Natural killer cell (primary cell): Measurements from ENCODE around the gene DEPDC1B. TPM values are rescaled to one million over a fixed set of nuclear protein-coding genes. Genes with fewer than 3 reads are reported as not detected.

Source experiments
- ATAC-seq, 3 donors: fragments of 150-1000 bp in 2 of 3; fragments of 200-7000 bp in 1 of 3; cut with Tn5 transposase; 1 replicate in 1 of 3; 2 replicates in 2 of 3; pipeline ENCODE4 v1.10.0; 2021; ENCODE audit warnings: mild to moderate bottlenecking in 2 of 3, moderate library complexity in 2 of 3
- DNase-seq, 2 donors: peaks; one replicate each; pipeline versions ENCODE4 v3.0.0 to v3.0.0-alpha.2; 2013 to 2021; ENCODE audit warnings: mixed read lengths in 1 of 2
- H3K27ac ChIP-seq: one replicate; pipeline ENCODE4 v1.5.1; 2013; ENCODE audit warnings: mild to moderate bottlenecking, low read length
- H3K27me3 ChIP-seq: one replicate; pipeline ENCODE4 v1.6.1; 2013; ENCODE audit warnings: low read length; ENCODE audit not compliant: control insufficient read depth, insufficient read depth
- H3K36me3 ChIP-seq: one replicate; pipeline ENCODE4 v1.6.1; 2013; ENCODE audit warnings: low read length; ENCODE audit not compliant: control insufficient read depth, insufficient read depth
- H3K4me1 ChIP-seq: one replicate; pipeline ENCODE4 v1.6.1; 2013; ENCODE audit warnings: low read length; ENCODE audit not compliant: control insufficient read depth, insufficient read depth
- H3K4me3 ChIP-seq: one replicate; pipeline ENCODE4 v1.5.1; 2013; ENCODE audit warnings: low read length
- H3K9me3 ChIP-seq: one replicate; pipeline ENCODE4 v1.6.1; 2013; ENCODE audit warnings: low read length; ENCODE audit not compliant: control insufficient read depth, insufficient read depth
- H3K27ac Mint-ChIP-seq, 2 donors: one replicate each; pipeline ENCODE4 v1.8.0; 2022; ENCODE audit warnings: mild to moderate bottlenecking in 2 of 2, mixed read lengths in 2 of 2, moderate library complexity in 1 of 2
- H3K27me3 Mint-ChIP-seq, 2 donors: one replicate each; pipeline ENCODE4 v1.8.0; 2022; ENCODE audit warnings: low read depth in 2 of 2, mixed read lengths in 2 of 2
- H3K36me3 Mint-ChIP-seq: one replicate; pipeline ENCODE4 v1.8.0; 2022; ENCODE audit warnings: mixed read lengths
- H3K4me1 Mint-ChIP-seq, 2 donors: one replicate each; pipeline ENCODE4 v1.8.0; 2022; ENCODE audit warnings: mixed read lengths in 2 of 2
- H3K4me3 Mint-ChIP-seq: one replicate; pipeline ENCODE4 v1.8.0; 2022; ENCODE audit warnings: mild to moderate bottlenecking, moderate library complexity, mixed read lengths
- H3K9me3 Mint-ChIP-seq, 2 donors: one replicate each; pipeline ENCODE4 v1.8.0; 2022; ENCODE audit warnings: mixed read lengths in 2 of 2
- WGBS: methylation state at CpG from one replicate; pipeline ENCODE4 v1.1.7; 2013; ENCODE audit warnings: missing lambda C conversion rate; ENCODE audit not compliant: insufficient coverage; 5-methylcytosine and 5-hydroxymethylcytosine counted together
- intact Hi-C: fragments of 100-400 bp; cut with micrococcal nuclease; formaldehyde crosslinking; loops from one replicate; pipeline ENCODE4 v1.14.2; 2022
- total RNA-seq, 4 donors: library from RNA; stranded (reverse); fragments of 120-200 nt in 1 of 4; gene quantifications; one replicate each; pipeline versions ENCODE4 v1.2.3 to v1.2.4, GENCODE V29; 2013 to 2022
- TF ChIP-seq, protein P1 (sequence below): fragments of 200-600 bp; IDR thresholded peaks from one replicate; pipeline ENCODE4 v1.8.0; 2022; ENCODE audit warnings: antibody characterized with exemption

Gene DEPDC1B, protein sequence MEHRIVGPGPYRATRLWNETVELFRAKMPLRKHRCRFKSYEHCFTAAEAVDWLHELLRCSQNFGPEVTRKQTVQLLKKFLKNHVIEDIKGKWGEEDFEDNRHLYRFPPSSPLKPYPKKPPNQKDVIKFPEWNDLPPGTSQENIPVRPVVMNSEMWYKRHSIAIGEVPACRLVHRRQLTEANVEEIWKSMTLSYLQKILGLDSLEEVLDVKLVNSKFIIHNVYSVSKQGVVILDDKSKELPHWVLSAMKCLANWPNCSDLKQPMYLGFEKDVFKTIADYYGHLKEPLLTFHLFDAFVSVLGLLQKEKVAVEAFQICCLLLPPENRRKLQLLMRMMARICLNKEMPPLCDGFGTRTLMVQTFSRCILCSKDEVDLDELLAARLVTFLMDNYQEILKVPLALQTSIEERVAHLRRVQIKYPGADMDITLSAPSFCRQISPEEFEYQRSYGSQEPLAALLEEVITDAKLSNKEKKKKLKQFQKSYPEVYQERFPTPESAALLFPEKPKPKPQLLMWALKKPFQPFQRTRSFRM
- 1 to 10 TPM; 1.2 to 1.3 (median 1.2) TPM for total RNA-seq
- 1.1 TPM for total RNA-seq (2013)

DNA sequence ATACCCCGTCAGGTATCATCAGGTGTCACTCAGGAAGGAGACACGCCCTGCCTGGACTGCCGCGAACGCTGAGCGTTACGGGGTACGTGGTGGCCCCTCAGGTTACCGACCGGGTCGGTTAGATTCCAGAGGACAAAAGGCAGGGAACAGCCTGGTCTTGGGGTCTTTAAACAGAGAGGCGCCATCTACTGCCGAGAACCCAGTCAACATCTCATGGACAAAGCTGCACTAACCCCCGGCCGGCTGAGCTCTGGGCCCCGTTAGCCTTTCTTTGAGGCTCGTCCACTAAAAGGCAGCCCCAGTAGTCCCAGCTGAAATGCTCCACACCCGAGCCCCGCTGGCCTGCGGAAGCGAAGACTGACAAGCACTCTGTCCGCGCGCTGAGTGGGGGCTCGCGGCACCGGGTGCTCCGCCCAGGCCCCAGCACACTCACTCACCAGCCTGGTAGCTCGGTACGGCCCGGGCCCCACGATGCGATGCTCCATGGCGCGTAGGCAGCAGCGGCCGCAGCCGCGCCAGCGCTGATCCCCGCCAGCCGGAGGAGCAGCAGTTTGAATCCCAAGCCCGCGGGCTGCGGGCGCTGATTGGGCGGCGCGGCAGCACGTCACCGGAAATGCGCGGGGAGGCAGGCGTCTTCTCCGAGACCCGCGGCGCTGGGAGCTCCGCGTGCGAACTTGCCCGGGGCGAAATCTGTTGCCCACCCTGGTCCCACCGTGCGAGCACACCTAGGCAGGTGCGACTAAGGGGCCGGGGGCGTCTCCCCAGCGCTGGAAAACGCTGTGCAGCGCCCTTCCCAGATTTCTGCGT is at the start of gene DEPDC1B:
TSS of gene DEPDC1B (minus strand) at position 558 of the 807 bp plus-strand sequence. CDS start at position 485, 73 bp downstream.
- peak within 1 kb of the TSS; percentile 74 for H3K27ac ChIP-seq
- H3K36me3 Mint-ChIP-seq: no peaks in the 10 kb centered on the region
- TF ChIP-seq, protein P1, sequence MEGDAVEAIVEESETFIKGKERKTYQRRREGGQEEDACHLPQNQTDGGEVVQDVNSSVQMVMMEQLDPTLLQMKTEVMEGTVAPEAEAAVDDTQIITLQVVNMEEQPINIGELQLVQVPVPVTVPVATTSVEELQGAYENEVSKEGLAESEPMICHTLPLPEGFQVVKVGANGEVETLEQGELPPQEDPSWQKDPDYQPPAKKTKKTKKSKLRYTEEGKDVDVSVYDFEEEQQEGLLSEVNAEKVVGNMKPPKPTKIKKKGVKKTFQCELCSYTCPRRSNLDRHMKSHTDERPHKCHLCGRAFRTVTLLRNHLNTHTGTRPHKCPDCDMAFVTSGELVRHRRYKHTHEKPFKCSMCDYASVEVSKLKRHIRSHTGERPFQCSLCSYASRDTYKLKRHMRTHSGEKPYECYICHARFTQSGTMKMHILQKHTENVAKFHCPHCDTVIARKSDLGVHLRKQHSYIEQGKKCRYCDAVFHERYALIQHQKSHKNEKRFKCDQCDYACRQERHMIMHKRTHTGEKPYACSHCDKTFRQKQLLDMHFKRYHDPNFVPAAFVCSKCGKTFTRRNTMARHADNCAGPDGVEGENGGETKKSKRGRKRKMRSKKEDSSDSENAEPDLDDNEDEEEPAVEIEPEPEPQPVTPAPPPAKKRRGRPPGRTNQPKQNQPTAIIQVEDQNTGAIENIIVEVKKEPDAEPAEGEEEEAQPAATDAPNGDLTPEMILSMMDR: peak; percentile 18
- H3K4me3 ChIP-seq: peak within 1 kb of the TSS; percentile 85
- ATAC-seq (peak; percentile 89 to 90 (median 89)), DNase-seq (peak; percentile 78 to 89)
- H3K4me1 ChIP-seq: peaks cover 17% of the 10 kb centered on the region
- intact Hi-C loops: no loop called here
- no peaks in the 10 kb centered on the region for H3K9me3 Mint-ChIP-seq
- peak within 1 kb of the TSS; percentile 73 to 87 for H3K27ac Mint-ChIP-seq
- H3K27me3 ChIP-seq: no peaks in the 10 kb centered on the region
- peaks cover 6 to 7% of the 10 kb centered on the region in 2 donors for H3K27me3 Mint-ChIP-seq
- H3K36me3 ChIP-seq: no peaks in the 10 kb centered on the region
- peak within 1 kb of the TSS; percentile 94 for H3K4me3 Mint-ChIP-seq
- no peaks in the 10 kb centered on the region for H3K9me3 ChIP-seq
- under 1% methylated on average over 72 of the region's 72 CpGs for WGBS
- H3K4me1 Mint-ChIP-seq: peaks cover 19 to 21% of the 10 kb centered on the region in 2 donors

DNA sequence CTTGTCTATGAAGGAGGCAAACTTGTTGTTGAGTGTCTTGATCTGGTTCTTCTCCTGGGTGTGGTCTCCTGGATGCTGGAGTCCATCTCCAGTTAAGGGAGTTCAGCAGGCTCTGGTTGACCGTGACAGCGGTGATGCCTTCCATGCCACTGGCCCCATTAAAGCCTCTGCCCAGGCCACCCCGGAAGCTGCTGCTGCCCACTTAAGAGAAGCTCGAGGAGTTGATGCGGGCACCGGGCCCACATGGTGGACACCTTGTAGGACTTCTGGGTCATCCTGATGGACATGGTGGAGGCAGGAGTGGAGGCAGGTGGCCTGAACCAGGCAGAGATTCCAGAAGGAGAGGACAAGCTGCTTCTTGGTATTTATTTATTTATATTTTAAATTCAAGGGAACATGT is 44.7 kb upstream of the DEPDC1B start:
- DNase-seq (no peak), ATAC-seq (no peak)
- H3K27ac Mint-ChIP-seq: no peak overlapping the region
- H3K27me3 ChIP-seq: no peaks in the 10 kb centered on the region
- intact Hi-C loops: no loop called here
- no peak overlapping the region for H3K27ac ChIP-seq
- H3K4me3 ChIP-seq: no peak overlapping the region
- H3K4me3 Mint-ChIP-seq: no peak overlapping the region
- H3K27me3 Mint-ChIP-seq: no peaks in the 10 kb centered on the region
- WGBS: 95% methylated on average over 6 of the region's 6 CpGs
- peaks cover 7% of the 10 kb centered on the region for H3K36me3 Mint-ChIP-seq
- TF ChIP-seq, protein P1: no peak
- H3K4me1 ChIP-seq: no peaks in the 10 kb centered on the region
- H3K9me3 ChIP-seq: no peaks in the 10 kb centered on the region
- H3K4me1 Mint-ChIP-seq: no peaks in the 10 kb centered on the region
- no peaks in the 10 kb centered on the region for H3K36me3 ChIP-seq
- peaks cover 5 to 7% of the 10 kb centered on the region in 2 donors for H3K9me3 Mint-ChIP-seq

DNA sequence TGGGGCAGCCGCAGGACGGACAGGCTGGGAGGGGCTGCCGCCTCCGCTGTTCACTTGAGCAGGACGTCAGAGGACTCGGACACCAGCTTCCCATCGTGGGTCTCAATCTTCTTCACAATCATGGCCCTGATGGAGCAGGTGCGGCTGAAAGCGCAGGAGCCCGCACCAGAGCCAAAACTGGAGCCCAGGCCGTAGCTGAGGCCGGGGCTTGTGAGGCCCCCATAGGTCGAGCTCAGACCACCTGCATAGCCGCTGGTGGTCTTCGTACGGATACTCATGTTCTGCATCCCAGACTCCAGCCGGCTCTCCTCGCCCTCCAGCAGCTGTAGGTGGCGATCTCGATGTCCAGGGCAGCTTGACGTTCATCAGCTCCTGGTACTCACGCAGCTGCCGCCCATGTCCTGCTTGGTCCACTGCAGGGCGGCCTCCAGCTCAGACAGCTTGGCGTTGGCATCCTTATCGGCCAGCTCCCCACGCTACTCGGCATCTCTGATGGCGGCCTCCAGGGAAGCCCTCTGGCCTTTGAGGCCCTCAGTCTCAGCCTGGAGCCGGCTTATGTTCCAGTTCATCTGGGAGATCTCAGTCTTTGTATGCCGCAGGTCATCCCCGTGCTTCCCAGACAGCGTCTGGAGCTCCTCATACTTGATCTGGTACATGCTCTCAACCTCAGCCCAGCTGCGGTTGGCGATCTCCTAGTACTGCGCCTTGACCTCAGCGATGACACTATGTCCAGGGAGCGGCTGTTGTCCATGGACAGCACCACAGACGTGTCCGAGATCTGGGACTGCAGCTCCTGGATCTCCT is 43.7 kb upstream of the DEPDC1B start:
- H3K9me3 Mint-ChIP-seq: peaks cover 5 to 7% of the 10 kb centered on the region in 2 donors
- WGBS: 93% methylated on average over 40 of the region's 40 CpGs
- no peaks in the 10 kb centered on the region for H3K27me3 ChIP-seq

More for the DNA sequence above, 43.7 kb upstream of the DEPDC1B start:
- Histone ChIP-seq H3K4me3 (no peak overlapping the region), H3K27ac (no peak overlapping the region), H3K9me3 (peaks cover 3% of the 10 kb centered on the region), H3K4me1 (no peaks in the 10 kb centered on the region), H3K36me3 (no peaks in the 10 kb centered on the region)
- no peaks in the 10 kb centered on the region for H3K27me3 Mint-ChIP-seq
- intact Hi-C loops: no loop called here
- H3K36me3 Mint-ChIP-seq: peaks cover 7% of the 10 kb centered on the region
- TF ChIP-seq, protein P1: no peak
- DNase-seq (no peak), ATAC-seq (no peak)
- H3K4me1 Mint-ChIP-seq: no peaks in the 10 kb centered on the region
- H3K27ac Mint-ChIP-seq: no peak overlapping the region
- H3K4me3 Mint-ChIP-seq: no peak overlapping the region
